H1 (cell line): Measurements from ENCODE around the gene CIB2.

Experiments used
- BRCA1 ChIP-seq: IDR thresholded peaks from 2 replicates; pipeline ENCODE4 v1.6.1; 2012; ENCODE audit warnings: low read depth, low read length, improper control_type of control experiment
- CREB1 ChIP-seq: IDR thresholded peaks from 2 replicates; pipeline ENCODE4 v1.6.1; 2012; ENCODE audit warnings: inconsistent platforms
- EZH2 ChIP-seq: fragments of 200-600 bp; sonication (generic); IDR thresholded peaks from 2 replicates; pipeline ENCODE4 v1.7.1; 2012; ENCODE audit warnings: low read depth, mild to moderate bottlenecking, moderate library complexity, low read length, inconsistent platforms; ENCODE audit not compliant: severe bottlenecking
- GTF2F1 ChIP-seq: IDR thresholded peaks from 2 replicates; pipeline ENCODE4 v1.6.1; 2012; ENCODE audit warnings: low read depth, low read length, improper control_type of control experiment, borderline replicate concordance
- POLR2A ChIP-seq, 2 experiments: IDR thresholded peaks; 1 replicate in 1 of 2; 2 replicates in 1 of 2; pipeline ENCODE4 v1.6.1; 2011; ENCODE audit warnings: low read depth in 2 of 2, low read length in 2 of 2, mild to moderate bottlenecking in 2 of 2; ENCODE audit errors: control extremely low read depth in 1 of 2
- TAF1 ChIP-seq: IDR thresholded peaks from 2 replicates; pipeline ENCODE4 v1.6.1; 2011; ENCODE audit warnings: mild to moderate bottlenecking, low read depth, low read length
- TAF7 ChIP-seq: optimal IDR thresholded peaks from 2 replicates; pipeline ENCODE3; 2011; ENCODE audit warnings: low read depth, mild to moderate bottlenecking, inconsistent platforms, low read length, moderate library complexity, borderline replicate concordance
- YY1 ChIP-seq: IDR thresholded peaks from 2 replicates; pipeline ENCODE4 v1.6.1; 2011; ENCODE audit warnings: low read depth, mild to moderate bottlenecking, low read length
- TF ChIP-seq, protein P1 (sequence below): IDR thresholded peaks from 2 replicates; pipeline ENCODE4 v1.6.1; 2012; ENCODE audit warnings: low read length, inconsistent platforms
- TF ChIP-seq, protein P2 (sequence below), 3 experiments: IDR thresholded peaks; 1 replicate in 2 of 3; 2 replicates in 1 of 3; pipeline versions ENCODE4 v1.5.1 to v1.6.1; 2011; ENCODE audit warnings: low read length in 3 of 3, mild to moderate bottlenecking in 3 of 3, inconsistent platforms in 2 of 3, low read depth in 1 of 3, moderate library complexity in 1 of 3; ENCODE audit not compliant: insufficient read depth in 1 of 3; ENCODE audit errors: control extremely low read depth in 1 of 3
- TF ChIP-seq, protein P3 (sequence below): IDR thresholded peaks from 2 replicates; pipeline ENCODE4 v1.6.1; 2011; ENCODE audit warnings: low read length, improper control_type of control experiment
- TF ChIP-seq, protein P4 (sequence below): IDR thresholded peaks from 2 replicates; pipeline ENCODE4 v1.6.1; 2012; ENCODE audit warnings: inconsistent platforms

DNA sequence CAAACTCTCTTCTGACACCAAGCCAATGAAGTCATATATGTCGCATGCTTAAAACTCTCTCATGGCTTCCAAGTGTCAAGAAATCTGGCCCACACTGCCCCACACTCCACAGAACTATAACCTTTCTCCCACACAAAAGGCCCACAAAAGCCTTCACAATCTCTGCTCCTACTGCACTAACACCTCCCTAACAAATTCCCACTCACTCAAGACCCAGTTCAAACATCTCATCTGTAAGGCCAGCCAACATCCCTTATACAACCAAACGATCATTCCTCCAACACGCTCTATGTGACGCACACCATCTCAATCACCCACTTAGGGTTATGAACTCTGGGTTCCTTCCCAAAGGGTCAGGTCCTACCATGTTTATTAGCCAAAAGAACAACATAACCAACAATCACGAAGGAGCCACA lies 67.3 kb downstream of the CIB2 start:
- no peak for TF ChIP-seq YY1
- TF ChIP-seq, protein P1, sequence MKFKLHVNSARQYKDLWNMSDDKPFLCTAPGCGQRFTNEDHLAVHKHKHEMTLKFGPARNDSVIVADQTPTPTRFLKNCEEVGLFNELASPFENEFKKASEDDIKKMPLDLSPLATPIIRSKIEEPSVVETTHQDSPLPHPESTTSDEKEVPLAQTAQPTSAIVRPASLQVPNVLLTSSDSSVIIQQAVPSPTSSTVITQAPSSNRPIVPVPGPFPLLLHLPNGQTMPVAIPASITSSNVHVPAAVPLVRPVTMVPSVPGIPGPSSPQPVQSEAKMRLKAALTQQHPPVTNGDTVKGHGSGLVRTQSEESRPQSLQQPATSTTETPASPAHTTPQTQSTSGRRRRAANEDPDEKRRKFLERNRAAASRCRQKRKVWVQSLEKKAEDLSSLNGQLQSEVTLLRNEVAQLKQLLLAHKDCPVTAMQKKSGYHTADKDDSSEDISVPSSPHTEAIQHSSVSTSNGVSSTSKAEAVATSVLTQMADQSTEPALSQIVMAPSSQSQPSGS = no peak
- TF ChIP-seq, protein P2, sequence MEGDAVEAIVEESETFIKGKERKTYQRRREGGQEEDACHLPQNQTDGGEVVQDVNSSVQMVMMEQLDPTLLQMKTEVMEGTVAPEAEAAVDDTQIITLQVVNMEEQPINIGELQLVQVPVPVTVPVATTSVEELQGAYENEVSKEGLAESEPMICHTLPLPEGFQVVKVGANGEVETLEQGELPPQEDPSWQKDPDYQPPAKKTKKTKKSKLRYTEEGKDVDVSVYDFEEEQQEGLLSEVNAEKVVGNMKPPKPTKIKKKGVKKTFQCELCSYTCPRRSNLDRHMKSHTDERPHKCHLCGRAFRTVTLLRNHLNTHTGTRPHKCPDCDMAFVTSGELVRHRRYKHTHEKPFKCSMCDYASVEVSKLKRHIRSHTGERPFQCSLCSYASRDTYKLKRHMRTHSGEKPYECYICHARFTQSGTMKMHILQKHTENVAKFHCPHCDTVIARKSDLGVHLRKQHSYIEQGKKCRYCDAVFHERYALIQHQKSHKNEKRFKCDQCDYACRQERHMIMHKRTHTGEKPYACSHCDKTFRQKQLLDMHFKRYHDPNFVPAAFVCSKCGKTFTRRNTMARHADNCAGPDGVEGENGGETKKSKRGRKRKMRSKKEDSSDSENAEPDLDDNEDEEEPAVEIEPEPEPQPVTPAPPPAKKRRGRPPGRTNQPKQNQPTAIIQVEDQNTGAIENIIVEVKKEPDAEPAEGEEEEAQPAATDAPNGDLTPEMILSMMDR (IDR thresholded peaks at IDR 0.05; ENCODE audit: control extremely low read depth in 1 of 3, insufficient read depth in 1 of 3, low read depth in 1 of 3, low read length in 3 of 3) = no peak
- TF ChIP-seq TAF1 = no peak
- no peak for TF ChIP-seq POLR2A (IDR thresholded peaks at IDR 0.05; ENCODE audit: control extremely low read depth in 1 of 2, low read depth in 2 of 2, low read length in 2 of 2)
- no peak for TF ChIP-seq BRCA1
- TF ChIP-seq, protein P3, sequence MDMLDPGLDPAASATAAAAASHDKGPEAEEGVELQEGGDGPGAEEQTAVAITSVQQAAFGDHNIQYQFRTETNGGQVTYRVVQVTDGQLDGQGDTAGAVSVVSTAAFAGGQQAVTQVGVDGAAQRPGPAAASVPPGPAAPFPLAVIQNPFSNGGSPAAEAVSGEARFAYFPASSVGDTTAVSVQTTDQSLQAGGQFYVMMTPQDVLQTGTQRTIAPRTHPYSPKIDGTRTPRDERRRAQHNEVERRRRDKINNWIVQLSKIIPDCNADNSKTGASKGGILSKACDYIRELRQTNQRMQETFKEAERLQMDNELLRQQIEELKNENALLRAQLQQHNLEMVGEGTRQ = no peak
- no peak for TF ChIP-seq TAF7
- TF ChIP-seq, protein P4, sequence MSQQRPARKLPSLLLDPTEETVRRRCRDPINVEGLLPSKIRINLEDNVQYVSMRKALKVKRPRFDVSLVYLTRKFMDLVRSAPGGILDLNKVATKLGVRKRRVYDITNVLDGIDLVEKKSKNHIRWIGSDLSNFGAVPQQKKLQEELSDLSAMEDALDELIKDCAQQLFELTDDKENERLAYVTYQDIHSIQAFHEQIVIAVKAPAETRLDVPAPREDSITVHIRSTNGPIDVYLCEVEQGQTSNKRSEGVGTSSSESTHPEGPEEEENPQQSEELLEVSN = no peak
- no peak for TF ChIP-seq EZH2
- TF ChIP-seq CREB1 = no peak
- TF ChIP-seq GTF2F1 = no peak
